ENCODE measurements around the gene COPS9.

Gene COPS9

DNA sequence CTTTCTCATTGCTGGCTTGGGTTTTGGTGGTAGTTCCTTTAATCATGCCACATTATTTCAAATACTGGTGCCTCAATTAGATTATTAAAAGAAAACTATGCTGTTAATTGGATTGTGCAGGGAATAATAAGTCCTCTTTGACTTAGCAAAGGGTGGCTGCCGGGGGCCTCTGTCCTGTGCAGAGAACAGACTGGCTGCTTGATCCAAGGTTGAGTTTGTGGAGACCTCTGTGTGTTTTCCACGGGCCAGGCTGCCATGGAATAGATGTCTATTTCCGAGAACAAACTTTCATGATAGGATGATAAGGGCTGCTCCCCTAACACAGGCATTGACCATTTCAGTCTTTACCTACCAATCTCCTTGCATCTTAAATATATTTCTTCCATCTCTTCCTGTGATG is 34.8 kb upstream of the COPS9 start:
- Histone ChIP-seq H3K36me3 (replicated peaks; ENCODE audit: low read depth, low read length) (no peaks in the 10 kb centered on the region), H3K9ac (ENCODE audit: low read length) (no peak overlapping the region), H2AFZ (ENCODE audit: low read depth, low read length) (no peak overlapping the region), H3K79me2 (ENCODE audit: low read length) (no peaks in the 10 kb centered on the region), H3K4me2 (ENCODE audit: low read length) (no peak overlapping the region), H3K27ac (ENCODE audit: low read length) (no peak overlapping the region), H3K9me3 (ENCODE audit: insufficient read depth, low read length) (no peaks in the 10 kb centered on the region), H3K27me3 (ENCODE audit: low read depth, low read length) (no peaks in the 10 kb centered on the region), H4K20me1 (ENCODE audit: insufficient read depth, low read length) (no peaks in the 10 kb centered on the region), H3K4me1 (ENCODE audit: low read length) (no peaks in the 10 kb centered on the region), H3K4me3 (ENCODE audit: low read length) (no peak overlapping the region)
- TF ChIP-seq EZH2phosphoT487 (IDR thresholded peaks at IDR 0.05; ENCODE audit: low read depth): no peak
- TF ChIP-seq, protein P1, sequence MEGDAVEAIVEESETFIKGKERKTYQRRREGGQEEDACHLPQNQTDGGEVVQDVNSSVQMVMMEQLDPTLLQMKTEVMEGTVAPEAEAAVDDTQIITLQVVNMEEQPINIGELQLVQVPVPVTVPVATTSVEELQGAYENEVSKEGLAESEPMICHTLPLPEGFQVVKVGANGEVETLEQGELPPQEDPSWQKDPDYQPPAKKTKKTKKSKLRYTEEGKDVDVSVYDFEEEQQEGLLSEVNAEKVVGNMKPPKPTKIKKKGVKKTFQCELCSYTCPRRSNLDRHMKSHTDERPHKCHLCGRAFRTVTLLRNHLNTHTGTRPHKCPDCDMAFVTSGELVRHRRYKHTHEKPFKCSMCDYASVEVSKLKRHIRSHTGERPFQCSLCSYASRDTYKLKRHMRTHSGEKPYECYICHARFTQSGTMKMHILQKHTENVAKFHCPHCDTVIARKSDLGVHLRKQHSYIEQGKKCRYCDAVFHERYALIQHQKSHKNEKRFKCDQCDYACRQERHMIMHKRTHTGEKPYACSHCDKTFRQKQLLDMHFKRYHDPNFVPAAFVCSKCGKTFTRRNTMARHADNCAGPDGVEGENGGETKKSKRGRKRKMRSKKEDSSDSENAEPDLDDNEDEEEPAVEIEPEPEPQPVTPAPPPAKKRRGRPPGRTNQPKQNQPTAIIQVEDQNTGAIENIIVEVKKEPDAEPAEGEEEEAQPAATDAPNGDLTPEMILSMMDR (IDR thresholded peaks at IDR 0.05; ENCODE audit: low read depth, low read length): no peak

GRCh38 chr2:240170354-240170735 is 34.2 kb upstream of the COPS9 start:
- no peak overlapping the region for H3K27ac ChIP-seq (ENCODE audit: low read length)
- H3K27me3 ChIP-seq (ENCODE audit: low read depth, low read length): no peaks in the 10 kb centered on the region
- no peaks in the 10 kb centered on the region for H4K20me1 ChIP-seq (ENCODE audit: insufficient read depth, low read length)
- no peaks in the 10 kb centered on the region for H3K9me3 ChIP-seq (ENCODE audit: insufficient read depth, low read length)
- TF ChIP-seq, protein P1 (IDR thresholded peaks at IDR 0.05; ENCODE audit: low read depth, low read length): no peak
- no peak for TF ChIP-seq EZH2phosphoT487 (IDR thresholded peaks at IDR 0.05; ENCODE audit: low read depth)
- H2AFZ ChIP-seq (ENCODE audit: low read depth, low read length): no peak overlapping the region
- H3K9ac ChIP-seq (ENCODE audit: low read length): no peak overlapping the region
- H3K4me3 ChIP-seq (ENCODE audit: low read length): no peak overlapping the region
- H3K79me2 ChIP-seq (ENCODE audit: low read length): no peaks in the 10 kb centered on the region
- no peaks in the 10 kb centered on the region for H3K36me3 ChIP-seq (replicated peaks; ENCODE audit: low read depth, low read length)
- H3K4me1 ChIP-seq (ENCODE audit: low read length): no peaks in the 10 kb centered on the region
- H3K4me2 ChIP-seq (ENCODE audit: low read length): no peak overlapping the region

DNA sequence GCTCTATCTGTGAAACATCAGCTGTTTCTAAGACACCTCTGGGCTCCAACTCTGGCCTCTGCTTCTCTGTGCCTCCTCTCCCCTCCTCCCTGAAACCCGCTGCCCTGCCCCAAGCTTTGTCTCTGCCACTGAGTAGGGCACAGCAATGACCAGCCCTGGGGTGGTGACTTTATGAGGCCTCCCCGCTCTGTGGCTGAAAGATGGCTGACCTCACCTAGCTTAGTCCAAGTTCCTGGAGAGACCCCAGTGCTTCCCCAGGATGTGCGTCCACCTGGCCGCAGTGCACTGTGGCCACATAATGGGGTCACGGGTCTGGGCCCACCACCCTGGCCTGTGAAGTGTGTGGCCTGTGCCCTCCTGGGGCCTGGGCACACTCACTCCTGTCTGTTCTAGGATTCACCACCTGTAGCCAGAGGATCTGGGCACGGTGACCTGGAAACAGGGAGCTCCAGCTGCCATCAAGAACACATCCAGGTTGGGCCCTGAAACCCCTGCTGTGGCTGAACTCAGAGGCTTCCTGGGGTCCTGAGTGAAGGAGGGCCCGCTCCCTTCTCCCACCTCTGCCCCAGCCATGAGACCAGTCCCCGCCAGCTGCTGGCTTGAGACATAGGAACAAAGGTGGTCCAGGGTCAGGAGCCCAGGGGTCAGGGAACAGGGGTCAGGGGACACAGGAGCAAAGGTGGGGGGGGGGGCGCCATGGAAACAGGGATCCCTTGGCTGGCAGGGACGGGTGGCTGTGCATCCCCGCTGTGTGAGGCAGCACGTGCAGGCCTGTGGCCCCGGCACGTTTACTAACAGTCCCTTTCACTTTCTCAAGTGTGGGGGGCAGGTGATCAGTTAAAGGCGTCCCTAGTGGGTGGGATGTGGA is 33.6 kb upstream of the COPS9 start:
- Histone ChIP-seq H3K27ac (ENCODE audit: low read length) (no peak overlapping the region), H3K9me3 (ENCODE audit: insufficient read depth, low read length) (no peaks in the 10 kb centered on the region), H3K4me1 (ENCODE audit: low read length) (no peaks in the 10 kb centered on the region), H3K4me2 (ENCODE audit: low read length) (no peak overlapping the region), H4K20me1 (ENCODE audit: insufficient read depth, low read length) (no peaks in the 10 kb centered on the region), H3K79me2 (ENCODE audit: low read length) (no peaks in the 10 kb centered on the region), H3K9ac (ENCODE audit: low read length) (no peak overlapping the region), H3K4me3 (ENCODE audit: low read length) (no peak overlapping the region), H2AFZ (ENCODE audit: low read depth, low read length) (no peak overlapping the region), H3K36me3 (replicated peaks; ENCODE audit: low read depth, low read length) (no peaks in the 10 kb centered on the region), H3K27me3 (ENCODE audit: low read depth, low read length) (no peaks in the 10 kb centered on the region)
- TF ChIP-seq, protein P1 (IDR thresholded peaks at IDR 0.05; ENCODE audit: low read depth, low read length): no peak
- TF ChIP-seq EZH2phosphoT487 (IDR thresholded peaks at IDR 0.05; ENCODE audit: low read depth): no peak

GRCh38 chr2:240168546-240169361 is 32.6 kb upstream of the COPS9 start:
- Histone ChIP-seq H3K27ac (ENCODE audit: low read length) (no peak overlapping the region), H3K4me3 (ENCODE audit: low read length) (no peak overlapping the region), H3K27me3 (ENCODE audit: low read depth, low read length) (no peaks in the 10 kb centered on the region), H3K36me3 (replicated peaks; ENCODE audit: low read depth, low read length) (no peaks in the 10 kb centered on the region), H3K79me2 (ENCODE audit: low read length) (no peaks in the 10 kb centered on the region), H3K9ac (ENCODE audit: low read length) (no peak overlapping the region), H4K20me1 (ENCODE audit: insufficient read depth, low read length) (no peaks in the 10 kb centered on the region), H2AFZ (ENCODE audit: low read depth, low read length) (no peak overlapping the region), H3K9me3 (ENCODE audit: insufficient read depth, low read length) (no peaks in the 10 kb centered on the region), H3K4me2 (ENCODE audit: low read length) (no peak overlapping the region), H3K4me1 (ENCODE audit: low read length) (no peaks in the 10 kb centered on the region)
- TF ChIP-seq, protein P1 (IDR thresholded peaks at IDR 0.05; ENCODE audit: low read depth, low read length): no peak
- TF ChIP-seq EZH2phosphoT487 (IDR thresholded peaks at IDR 0.05; ENCODE audit: low read depth): no peak
